RWPE2 (cell line): ENCODE data around the gene ATP10A.

ENCODE experiments used
- ATAC-seq: fragments of 200-7000 bp; cut with Tn5 transposase; 3 replicates; pipeline ENCODE4 v1.9.1; 2021; ENCODE audit warnings: low read depth
- DNase-seq: peaks from one replicate; pipeline ENCODE4 v3.0.0-alpha.2; 2020; ENCODE audit warnings: low spot score
- H3K27ac ChIP-seq: fragments of 450-650 bp; 2 replicates; pipeline ENCODE4 v1.5.1; 2017; ENCODE audit warnings: mild to moderate bottlenecking; ENCODE audit not compliant: poor library complexity, severe bottlenecking
- H3K27me3 ChIP-seq: fragments of 250-450 bp; sonication (Bioruptor Pico); 2 replicates; pipeline ENCODE4 v1.5.1; 2021; ENCODE audit warnings: mild to moderate bottlenecking, moderate library complexity; ENCODE audit not compliant: insufficient read depth, poor library complexity, severe bottlenecking
- H3K36me3 ChIP-seq: fragments of 250-450 bp; sonication (Bioruptor Pico); 2 replicates; pipeline ENCODE4 v1.5.1; 2020; ENCODE audit warnings: low read depth, mild to moderate bottlenecking, moderate library complexity
- H3K4me1 ChIP-seq: fragments of 250-450 bp; sonication (Bioruptor Pico); 2 replicates; pipeline ENCODE4 v1.5.1; 2021; ENCODE audit warnings: mild to moderate bottlenecking, moderate library complexity; ENCODE audit not compliant: insufficient read depth, poor library complexity, severe bottlenecking
- H3K4me3 ChIP-seq: fragments of 250-450 bp; sonication (Bioruptor Pico); 2 replicates; pipeline ENCODE4 v1.5.1; 2021; ENCODE audit warnings: mild to moderate bottlenecking, moderate library complexity; ENCODE audit not compliant: severe bottlenecking
- H3K9me3 ChIP-seq: fragments of 250-450 bp; sonication (Bioruptor Pico); 2 replicates; pipeline ENCODE4 v1.5.1; 2021; ENCODE audit warnings: mild to moderate bottlenecking, moderate library complexity; ENCODE audit not compliant: severe bottlenecking
- TF ChIP-seq, protein P1 (sequence below): fragments of 450-650 bp; IDR thresholded peaks from one replicate; pipeline ENCODE4 v1.5.1; 2017; ENCODE audit warnings: mild to moderate bottlenecking, moderate library complexity; ENCODE audit not compliant: poor library complexity, severe bottlenecking

ATP10A gene

DNA sequence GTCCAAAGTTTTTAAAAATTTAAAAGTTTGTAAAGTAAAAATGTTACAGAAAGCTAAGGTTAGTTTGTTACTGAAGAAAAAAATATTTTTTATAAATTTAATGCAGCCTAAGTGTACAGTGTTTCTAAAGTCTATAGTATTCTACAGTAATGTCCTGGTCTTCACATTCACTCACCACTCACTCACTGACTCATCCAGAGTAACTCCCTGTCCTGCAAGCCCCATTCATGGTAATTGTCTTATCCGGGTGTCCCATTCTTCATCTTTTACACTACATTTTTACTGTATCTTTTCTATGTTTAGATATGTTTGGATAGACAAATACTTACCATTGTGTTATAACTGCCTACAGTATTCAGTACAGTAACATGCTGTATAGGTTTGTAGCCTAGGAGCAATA is 36.7 kb upstream of the ATP10A start:
- Histone ChIP-seq H3K27ac (peak overlapping the region; percentile 57), H3K4me3 (no peak overlapping the region), H3K4me1 (peaks cover 35% of the 10 kb centered on the region), H3K36me3 (no peaks in the 10 kb centered on the region), H3K9me3 (no peaks in the 10 kb centered on the region), H3K27me3 (no peaks in the 10 kb centered on the region)
- DNase-seq = no peak
- TF ChIP-seq, protein P1, sequence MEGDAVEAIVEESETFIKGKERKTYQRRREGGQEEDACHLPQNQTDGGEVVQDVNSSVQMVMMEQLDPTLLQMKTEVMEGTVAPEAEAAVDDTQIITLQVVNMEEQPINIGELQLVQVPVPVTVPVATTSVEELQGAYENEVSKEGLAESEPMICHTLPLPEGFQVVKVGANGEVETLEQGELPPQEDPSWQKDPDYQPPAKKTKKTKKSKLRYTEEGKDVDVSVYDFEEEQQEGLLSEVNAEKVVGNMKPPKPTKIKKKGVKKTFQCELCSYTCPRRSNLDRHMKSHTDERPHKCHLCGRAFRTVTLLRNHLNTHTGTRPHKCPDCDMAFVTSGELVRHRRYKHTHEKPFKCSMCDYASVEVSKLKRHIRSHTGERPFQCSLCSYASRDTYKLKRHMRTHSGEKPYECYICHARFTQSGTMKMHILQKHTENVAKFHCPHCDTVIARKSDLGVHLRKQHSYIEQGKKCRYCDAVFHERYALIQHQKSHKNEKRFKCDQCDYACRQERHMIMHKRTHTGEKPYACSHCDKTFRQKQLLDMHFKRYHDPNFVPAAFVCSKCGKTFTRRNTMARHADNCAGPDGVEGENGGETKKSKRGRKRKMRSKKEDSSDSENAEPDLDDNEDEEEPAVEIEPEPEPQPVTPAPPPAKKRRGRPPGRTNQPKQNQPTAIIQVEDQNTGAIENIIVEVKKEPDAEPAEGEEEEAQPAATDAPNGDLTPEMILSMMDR = no peak
- peak; percentile 44; the same call in 2 of the 3 replicates for ATAC-seq

DNA sequence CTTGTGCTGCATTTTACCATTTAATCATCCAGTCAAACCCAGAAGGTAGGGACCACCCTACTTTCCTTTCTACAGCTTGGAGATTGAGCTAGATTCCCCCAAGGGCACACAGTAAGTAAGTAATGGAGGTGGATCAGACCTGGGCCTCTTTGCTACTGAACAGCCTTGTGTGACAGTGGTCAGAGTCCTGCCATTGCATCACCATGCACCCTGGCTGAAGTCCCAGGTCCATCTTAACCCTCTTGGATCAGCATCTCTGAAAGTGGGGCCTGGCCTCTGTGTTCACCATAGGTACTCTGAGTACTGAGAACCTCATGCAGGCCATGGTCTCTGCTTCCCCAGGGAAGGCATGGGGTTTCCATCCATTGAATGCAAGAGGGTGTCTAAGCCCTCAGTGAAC is 34.5 kb upstream of the ATP10A start:
- Histone ChIP-seq H3K4me1 (peaks cover 30% of the 10 kb centered on the region), H3K27me3 (no peaks in the 10 kb centered on the region), H3K9me3 (no peaks in the 10 kb centered on the region), H3K36me3 (no peaks in the 10 kb centered on the region), H3K4me3 (no peak overlapping the region), H3K27ac (no peak overlapping the region)
- DNase-seq (no peak), ATAC-seq (no peak)
- TF ChIP-seq, protein P1 = no peak

DNA sequence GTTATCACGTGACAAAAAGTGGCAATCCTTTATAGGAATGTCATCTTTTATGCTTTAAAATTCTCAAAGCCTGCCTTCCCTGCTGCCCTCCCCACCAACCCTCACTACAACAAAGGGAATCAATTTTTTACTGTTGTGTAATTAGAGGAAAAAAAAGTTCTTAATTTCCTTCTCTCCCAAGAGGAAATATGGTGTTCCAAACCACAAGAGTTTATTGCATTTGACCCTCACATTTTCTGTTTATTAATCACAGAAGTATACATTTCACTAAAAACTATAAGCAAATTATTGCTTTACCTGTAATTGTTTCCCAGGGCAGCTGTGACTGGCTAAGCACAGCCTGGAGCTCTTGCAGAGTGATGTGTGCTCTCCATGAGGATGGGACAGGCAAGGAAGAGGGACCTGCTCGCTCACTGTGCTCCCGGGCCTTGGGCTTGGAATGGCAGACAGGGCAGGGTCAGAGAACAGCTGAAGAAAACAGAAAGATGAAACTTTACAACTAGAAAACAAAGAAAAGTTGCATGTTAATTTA is 31.3 kb upstream of the ATP10A start:
- H3K27me3 ChIP-seq = no peaks in the 10 kb centered on the region
- TF ChIP-seq, protein P1 = no peak
- peaks cover 31% of the 10 kb centered on the region for H3K4me1 ChIP-seq
- no peaks in the 10 kb centered on the region for H3K36me3 ChIP-seq
- peak overlapping the region; percentile 80 for H3K27ac ChIP-seq
- no peak overlapping the region for H3K4me3 ChIP-seq
- ATAC-seq = peak; percentile 70
- no peak for DNase-seq
- H3K9me3 ChIP-seq = no peaks in the 10 kb centered on the region

DNA sequence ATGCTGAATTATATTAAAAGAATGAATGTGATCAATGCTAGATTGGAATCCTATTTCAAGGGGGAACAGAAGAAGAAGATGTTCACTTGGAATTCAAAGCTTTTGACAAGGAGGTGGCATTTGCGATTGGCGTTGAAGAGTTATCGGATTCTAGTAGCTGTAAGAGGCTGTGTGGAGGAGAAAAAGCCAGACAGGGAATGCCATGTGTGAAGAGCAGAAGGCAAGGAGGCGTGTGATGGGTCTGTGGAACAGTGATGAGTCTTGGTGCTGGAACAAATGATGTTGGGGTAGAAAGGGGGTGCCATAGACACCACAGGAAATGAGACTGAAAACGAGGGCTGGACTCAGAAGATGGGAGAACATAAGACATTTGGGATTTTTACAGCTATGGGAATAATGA is 30.5 kb upstream of the ATP10A start:
- no peaks in the 10 kb centered on the region for H3K9me3 ChIP-seq
- H3K27me3 ChIP-seq = no peaks in the 10 kb centered on the region
- no peak overlapping the region for H3K4me3 ChIP-seq
- DNase-seq = no peak
- no peaks in the 10 kb centered on the region for H3K36me3 ChIP-seq
- H3K4me1 ChIP-seq = peaks cover 31% of the 10 kb centered on the region
- H3K27ac ChIP-seq = peak overlapping the region; percentile 80
- no peak for ATAC-seq
- TF ChIP-seq, protein P1 = no peak

DNA sequence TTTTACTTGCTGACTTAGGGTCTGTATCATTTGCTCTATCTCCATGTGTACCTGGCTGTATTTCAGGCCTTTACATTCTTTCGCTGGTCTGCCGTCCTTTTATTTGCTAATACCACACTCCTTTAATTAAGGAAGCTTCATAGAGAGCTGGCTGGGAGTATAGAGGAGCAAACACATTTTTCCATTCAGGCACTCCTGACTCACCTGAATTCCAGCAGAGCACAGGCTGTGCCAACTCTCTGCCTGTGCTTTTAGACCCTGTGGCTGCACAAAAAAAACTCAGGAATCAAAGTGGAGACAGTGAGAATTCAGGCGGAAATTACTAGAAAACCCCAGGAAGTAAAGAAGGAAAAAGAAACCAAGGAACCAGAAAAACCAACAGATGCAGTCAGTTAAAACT is 29.0 kb upstream of the ATP10A start:
- Histone ChIP-seq H3K4me1 (peaks cover 38% of the 10 kb centered on the region), H3K27ac (peak overlapping the region; percentile 80), H3K9me3 (no peaks in the 10 kb centered on the region), H3K36me3 (no peaks in the 10 kb centered on the region), H3K27me3 (no peaks in the 10 kb centered on the region), H3K4me3 (no peak overlapping the region)
- TF ChIP-seq, protein P1 = no peak
- peak; percentile 95 for ATAC-seq
- DNase-seq = no peak
